Astrocyte (in vitro differentiated cells and primary cell): Measurements from ENCODE around the gene CARD9. TPM values are rescaled to one million over a fixed set of nuclear protein-coding genes. Genes with fewer than 3 reads are reported as not detected.

ENCODE experiments used
- DNase-seq: peaks from one replicate; pipeline ENCODE4 v3.0.0-alpha.2; 2010; ENCODE audit warnings: low read depth
- FAIRE-seq: peaks from 2 replicates; lab custom pipeline; 2011; peaks lifted over from hg19 to GRCh38; lab: Jason Lieb, UNC
- H2AFZ ChIP-seq: 2 replicates; pipeline ENCODE4 v1.6.0; 2012; ENCODE audit warnings: low read depth, low read length, inconsistent platforms
- H3K27ac ChIP-seq: 2 replicates; pipeline ENCODE4 v1.5.1; 2011; ENCODE audit warnings: low read depth, low read length, inconsistent platforms
- H3K27me3 ChIP-seq: 2 replicates; pipeline ENCODE4 v1.6.0; 2011; ENCODE audit warnings: low read length, inconsistent platforms; ENCODE audit not compliant: insufficient read depth
- H3K36me3 ChIP-seq: 2 replicates; pipeline ENCODE4 v1.5.1; 2011; ENCODE audit warnings: low read length, inconsistent platforms; ENCODE audit not compliant: insufficient read depth
- H3K4me1 ChIP-seq: 2 replicates; pipeline ENCODE4 v1.5.1; 2011; ENCODE audit warnings: low read length, inconsistent platforms; ENCODE audit not compliant: insufficient read depth
- H3K4me2 ChIP-seq: 2 replicates; pipeline ENCODE4 v1.6.0; 2012; ENCODE audit warnings: low read length, inconsistent platforms
- H3K4me3 ChIP-seq: 2 replicates; pipeline ENCODE4 v1.5.1; 2011; ENCODE audit warnings: low read depth, mild to moderate bottlenecking, low read length, inconsistent platforms; ENCODE audit not compliant: insufficient read depth
- H3K79me2 ChIP-seq: 2 replicates; pipeline ENCODE4 v1.6.0; 2012; ENCODE audit warnings: mild to moderate bottlenecking, low read length, inconsistent platforms; ENCODE audit not compliant: insufficient read depth
- H3K9ac ChIP-seq: 2 replicates; pipeline ENCODE4 v1.6.0; 2012; ENCODE audit warnings: mild to moderate bottlenecking, low read length, inconsistent platforms
- H3K9me3 ChIP-seq: 2 replicates; pipeline ENCODE4 v1.5.1; 2012; ENCODE audit warnings: low read depth, mild to moderate bottlenecking, low read length, inconsistent platforms; ENCODE audit not compliant: insufficient read depth
- H4K20me1 ChIP-seq: 2 replicates; pipeline ENCODE4 v1.6.0; 2012; ENCODE audit warnings: low read length, inconsistent platforms; ENCODE audit not compliant: insufficient read depth
- H3K27ac Mint-ChIP-seq: one replicate; pipeline ENCODE4 v1.8.0; 2021; ENCODE audit warnings: mild to moderate bottlenecking, mixed read lengths; ENCODE audit not compliant: unreplicated experiment
- H3K27me3 Mint-ChIP-seq: one replicate; pipeline ENCODE4 v1.8.0; 2021; ENCODE audit warnings: low read depth, mixed read lengths; ENCODE audit not compliant: unreplicated experiment
- H3K36me3 Mint-ChIP-seq: one replicate; pipeline ENCODE4 v1.8.0; 2021; ENCODE audit warnings: low read depth, mixed read lengths; ENCODE audit not compliant: unreplicated experiment
- H3K4me1 Mint-ChIP-seq: one replicate; pipeline ENCODE4 v1.8.0; 2021; ENCODE audit warnings: low read depth, mixed read lengths; ENCODE audit not compliant: unreplicated experiment
- H3K4me3 Mint-ChIP-seq: one replicate; pipeline ENCODE4 v1.8.0; 2021; ENCODE audit warnings: mild to moderate bottlenecking, moderate library complexity, mixed read lengths; ENCODE audit not compliant: unreplicated experiment
- H3K9me3 Mint-ChIP-seq: one replicate; pipeline ENCODE4 v1.8.0; 2021; ENCODE audit warnings: mild to moderate bottlenecking, mixed read lengths; ENCODE audit not compliant: unreplicated experiment
- CTCF ChIP-seq: IDR thresholded peaks from 2 replicates; pipeline ENCODE4 v1.5.1; 2011; ENCODE audit warnings: low read depth, mild to moderate bottlenecking, inconsistent platforms, low read length, moderate library complexity; ENCODE audit not compliant: insufficient read depth
- EZH2 ChIP-seq: IDR thresholded peaks from 2 replicates; pipeline ENCODE4 v1.6.1; 2012; ENCODE audit warnings: mild to moderate bottlenecking, low read length, inconsistent platforms; ENCODE audit not compliant: insufficient read depth
- total RNA-seq: library from RNA; stranded (reverse); gene quantifications from 2 replicates; pipeline ENCODE4 v1.2.1, GENCODE V29; 2021

CARD9 gene
- total RNA-seq, 1 donor from 2014 or later, result 4.2 TPM

- Mint-ChIP-seq H3K27ac (no peak overlapping the region), H3K9me3 (no peaks in the 10 kb centered on the region), H3K4me1 (peaks cover 11% of the 10 kb centered on the region), H3K36me3 (peaks cover 3% of the 10 kb centered on the region), H3K4me3 (no peak overlapping the region), H3K27me3 (no peaks in the 10 kb centered on the region)
- no peak for DNase-seq
- H3K27me3 ChIP-seq, result no peaks in the 10 kb centered on the region
- FAIRE-seq, result no peak
- H3K27ac ChIP-seq, result no peak overlapping the region
- H3K79me2 ChIP-seq, result peaks cover 73% of the 10 kb centered on the region
- peaks cover 35% of the 10 kb centered on the region for H3K4me1 ChIP-seq
- H3K36me3 ChIP-seq, result no peaks in the 10 kb centered on the region
- H3K4me3 ChIP-seq, result no peak overlapping the region
- H3K9ac ChIP-seq, result no peak overlapping the region
- peaks cover 85% of the 10 kb centered on the region for H4K20me1 ChIP-seq
- H2AFZ ChIP-seq, result no peak overlapping the region
- TF ChIP-seq EZH2 (no peak), CTCF (no peak)
- no peak overlapping the region for H3K4me2 ChIP-seq
- no peaks in the 10 kb centered on the region for H3K9me3 ChIP-seq
Observed at GRCh38 chr9:136331556-136332481, 41.6 kb downstream of the CARD9 start.

- Histone ChIP-seq H3K9ac (no peak overlapping the region), H2AFZ (no peak overlapping the region), H3K9me3 (no peaks in the 10 kb centered on the region), H4K20me1 (peaks cover 78% of the 10 kb centered on the region), H3K4me3 (no peak overlapping the region), H3K27ac (no peak overlapping the region), H3K79me2 (peaks cover 73% of the 10 kb centered on the region), H3K4me1 (peaks cover 35% of the 10 kb centered on the region), H3K36me3 (no peaks in the 10 kb centered on the region), H3K4me2 (no peak overlapping the region), H3K27me3 (no peaks in the 10 kb centered on the region)
- peaks cover 11% of the 10 kb centered on the region for H3K4me1 Mint-ChIP-seq
- no peak for FAIRE-seq
- H3K27ac Mint-ChIP-seq, result no peak overlapping the region
- TF ChIP-seq EZH2 (no peak), CTCF (no peak)
- DNase-seq, result no peak
- H3K36me3 Mint-ChIP-seq, result peaks cover 3% of the 10 kb centered on the region
- H3K4me3 Mint-ChIP-seq, result no peak overlapping the region
- H3K27me3 Mint-ChIP-seq, result no peaks in the 10 kb centered on the region
- H3K9me3 Mint-ChIP-seq, result no peaks in the 10 kb centered on the region
Observed at GRCh38 chr9:136331030-136331429, 42.4 kb downstream of the CARD9 start.
